ENCODE measurements around the gene VPS50.

GRCh38 chr7:93367254-93367653, 135.1 kb downstream of the VPS50 start:
- no peak for TF ChIP-seq CTCF (IDR thresholded peaks at IDR 0.05; ENCODE audit: extremely low read depth in 1 of 2, insufficient read depth in 1 of 2, low read depth in 1 of 2, low read length in 2 of 2)
- no peak for TF ChIP-seq MAX (IDR thresholded peaks at IDR 0.05; ENCODE audit: insufficient read depth, insufficient read length)
